HepG2 (cell line): ENCODE measurements around the gene NR1H3. TPM values are rescaled to one million over a fixed set of nuclear protein-coding genes. Genes with fewer than 3 reads are reported as not detected.

ENCODE experiments used
- AHDC1 ChIP-seq: sonication (generic); formaldehyde crosslinking; IDR thresholded peaks from 2 replicates; pipeline ENCODE4 v1.5.1; 2020; ENCODE audit warnings: mild to moderate bottlenecking, missing genetic modification reagents, borderline replicate concordance
- ATF4 ChIP-seq, 2 experiments: fragments of 450-650 bp in 1 of 2; sonication (generic) in 1 of 2; formaldehyde crosslinking; IDR thresholded peaks; 2 replicates each; pipeline versions ENCODE4 v1.5.0 to v1.8.0; 2020 to 2022; ENCODE audit warnings: mild to moderate bottlenecking in 1 of 2, missing genetic modification reagents in 1 of 2
- CEBPB ChIP-seq: IDR thresholded peaks from 2 replicates; pipeline ENCODE4 v1.6.1; 2011; ENCODE audit warnings: low read depth, low read length, improper control_type of control experiment, borderline replicate concordance
- CEBPG ChIP-seq: IDR thresholded peaks from 2 replicates; pipeline ENCODE4 v1.6.1; 2016
- FOXP1 ChIP-seq, 2 experiments: fragments of 450-650 bp in 1 of 2; IDR thresholded peaks; 2 replicates each; pipeline ENCODE4 v1.6.1; 2017 to 2018; ENCODE audit warnings: antibody characterized with exemption in 1 of 2
- HDAC1 ChIP-seq: sonication (generic); formaldehyde crosslinking; IDR thresholded peaks from 2 replicates; pipeline ENCODE4 v1.5.1; 2020; ENCODE audit warnings: mild to moderate bottlenecking, missing genetic modification reagents
- HIVEP1 ChIP-seq: sonication (generic); formaldehyde crosslinking; IDR thresholded peaks from 2 replicates; pipeline ENCODE4 v1.4.0; 2020; ENCODE audit warnings: mild to moderate bottlenecking, missing genetic modification reagents
- HOXA3 ChIP-seq: sonication (generic); formaldehyde crosslinking; IDR thresholded peaks from 2 replicates; pipeline ENCODE4 v1.5.0; 2020; ENCODE audit warnings: missing genetic modification reagents
- KDM4B ChIP-seq: sonication (generic); formaldehyde crosslinking; IDR thresholded peaks from 2 replicates; pipeline ENCODE4 v1.4.0; 2020; ENCODE audit warnings: missing genetic modification reagents
- NCOA2 ChIP-seq: sonication (generic); formaldehyde crosslinking; IDR thresholded peaks from 2 replicates; pipeline ENCODE4 v1.8.0; 2022; ENCODE audit warnings: inconsistent platforms
- SAP130 ChIP-seq: IDR thresholded peaks from 2 replicates; pipeline ENCODE4 v1.6.1; 2016; ENCODE audit warnings: low read depth
- SOX13 ChIP-seq, 3 experiments: fragments of 450-650 bp in 1 of 3; sonication (generic) in 1 of 3; formaldehyde crosslinking in 1 of 3; IDR thresholded peaks in 2 of 3; conservative IDR thresholded peaks in 1 of 3; 2 replicates each; pipeline versions ENCODE4 v1.5.0 to v1.6.1; 2016 to 2020; ENCODE audit warnings: antibody characterized with exemption in 1 of 3, mild to moderate bottlenecking in 1 of 3, missing compliant biosample characterization in 1 of 3, missing genetic modification reagents in 1 of 3, moderate library complexity in 1 of 3
- SOX5 ChIP-seq: IDR thresholded peaks from 2 replicates; pipeline ENCODE4 v1.6.1; 2016; ENCODE audit warnings: borderline replicate concordance
- ZBED4 ChIP-seq: sonication (generic); formaldehyde crosslinking; IDR thresholded peaks from 2 replicates; pipeline ENCODE4 v1.4.0; 2020; ENCODE audit warnings: missing genetic modification reagents, borderline replicate concordance
- ZFP41 ChIP-seq: sonication (generic); formaldehyde crosslinking; IDR thresholded peaks from 2 replicates; pipeline ENCODE4 v1.4.0; 2020; ENCODE audit warnings: mild to moderate bottlenecking, missing genetic modification reagents, borderline replicate concordance
- ZNF329 ChIP-seq: sonication (generic); formaldehyde crosslinking; IDR thresholded peaks from 2 replicates; pipeline ENCODE4 v1.9.0; 2021; ENCODE audit warnings: low read depth, mild to moderate bottlenecking, missing genetic modification reagents
- polyA plus RNA-seq, 8 experiments: library from polyadenylated mRNA; depleted of rRNA in 3 of 8; stranded (reverse) in 7 of 8; unstranded in 1 of 8; fragments of >200 nt; fragmentation: Illumina TruSeq in 4 of 8; extraction: Trizol in 4 of 8; gene quantifications; 2 replicates each; pipeline versions ENCODE4 v1.2.1 to v1.2.3, GENCODE V29; 2011 to 2016; ENCODE audit warnings: low read depth in 4 of 8, missing spikeins in 1 of 8, mixed read lengths in 1 of 8; ENCODE audit not compliant: insufficient read depth in 1 of 8
- total RNA-seq, 5 experiments: library from RNA; depleted of rRNA; stranded (reverse); fragments of >200 nt; fragmentation: Illumina TruSeq; extraction: Trizol; gene quantifications; 2 replicates each; pipeline ENCODE4 v1.2.3, GENCODE V29; 2016; ENCODE audit warnings: low read depth in 1 of 5
- TF ChIP-seq, protein P1 (sequence below): sonication (generic); formaldehyde crosslinking; IDR thresholded peaks from 2 replicates; pipeline ENCODE4 v1.4.0; 2020; ENCODE audit warnings: missing genetic modification reagents

NR1H3 gene
- total and polyA plus RNA-seq, 2 of the 13 experiments (the other 11 are each of a cell fraction or from before 2014, with no cell fraction given), result 41.8 to 102 TPM

- TF ChIP-seq AHDC1 (CRISPR knock-in tag) (peak; percentile 69; the same call in 1 of the 2 replicates), SOX13 (IDR thresholded peaks at IDR 0.05) (no peak), SOX13 (CRISPR knock-in tag; conservative IDR thresholded peaks at IDR 0.05 in 1 of 2, IDR thresholded peaks at IDR 0.05 in 1 of 2) (0 out of 4 replicates have a peak, but pooled peaks of 1 of the 2 experiments have one; percentile 33), ATF4 (CRISPR knock-in tag; IDR thresholded peaks at IDR 0.05) (peak in 1 of 2 experiments; percentile 56; a peak in 1 of 4 replicates), HOXA3 (CRISPR knock-in tag) (0 out of 2 replicates have a peak, but pooled peaks have one; percentile 13), ZBED4 (CRISPR knock-in tag) (no peak), FOXP1 (IDR thresholded peaks at IDR 0.05) (peak; percentile 78), FOXP1 (CRISPR knock-in tag; IDR thresholded peaks at IDR 0.05) (peak; percentile 91), HDAC1 (CRISPR knock-in tag) (0 out of 2 replicates have a peak, but pooled peaks have one; percentile 58), CEBPG (CRISPR knock-in tag) (peak; percentile 81), SAP130 (CRISPR knock-in tag) (peak; percentile 78), ZNF329 (CRISPR knock-in tag) (peak; percentile 39; the same call in 1 of the 2 replicates), NCOA2 (CRISPR knock-in tag) (peak; percentile 56), KDM4B (CRISPR knock-in tag) (no peak), CEBPB (peak; percentile 91), HIVEP1 (CRISPR knock-in tag) (no peak), SOX5 (peak; percentile 63; the same call in 1 of the 2 replicates), ZFP41 (CRISPR knock-in tag) (no peak)
- TF ChIP-seq, protein P1, sequence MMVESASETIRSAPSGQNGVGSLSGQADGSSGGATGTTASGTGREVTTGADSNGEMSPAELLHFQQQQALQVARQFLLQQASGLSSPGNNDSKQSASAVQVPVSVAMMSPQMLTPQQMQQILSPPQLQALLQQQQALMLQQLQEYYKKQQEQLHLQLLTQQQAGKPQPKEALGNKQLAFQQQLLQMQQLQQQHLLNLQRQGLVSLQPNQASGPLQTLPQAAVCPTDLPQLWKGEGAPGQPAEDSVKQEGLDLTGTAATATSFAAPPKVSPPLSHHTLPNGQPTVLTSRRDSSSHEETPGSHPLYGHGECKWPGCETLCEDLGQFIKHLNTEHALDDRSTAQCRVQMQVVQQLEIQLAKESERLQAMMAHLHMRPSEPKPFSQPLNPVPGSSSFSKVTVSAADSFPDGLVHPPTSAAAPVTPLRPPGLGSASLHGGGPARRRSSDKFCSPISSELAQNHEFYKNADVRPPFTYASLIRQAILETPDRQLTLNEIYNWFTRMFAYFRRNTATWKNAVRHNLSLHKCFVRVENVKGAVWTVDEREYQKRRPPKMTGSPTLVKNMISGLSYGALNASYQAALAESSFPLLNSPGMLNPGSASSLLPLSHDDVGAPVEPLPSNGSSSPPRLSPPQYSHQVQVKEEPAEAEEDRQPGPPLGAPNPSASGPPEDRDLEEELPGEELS, result peak; percentile 73
Observed at GRCh38 chr11:47243454-47243853, 14.3 kb upstream of the NR1H3 start (continued).
